ENCODE results near the gene SSC5D.

- no peak for TF ChIP-seq CTCF (optimal IDR thresholded peaks at IDR 0.05 in 1 of 3, IDR thresholded peaks at IDR 0.05 in 1 of 3, conservative IDR thresholded peaks at IDR 0.05 in 1 of 3; ENCODE audit: extremely low read depth in 1 of 3, insufficient read depth in 2 of 3, low read length in 3 of 3)
- TF ChIP-seq EZH2 (IDR thresholded peaks at IDR 0.05; ENCODE audit: low read length) = no peak
These were observed 9.9 kb upstream of the SSC5D start for GRCh38 chr19:55478364-55478763.

Data from keratinocyte (primary cell).